ENCODE data around the gene PLVAP.

Gene PLVAP

GRCh38 chr19:17324357-17325114, 52.6 kb downstream of the PLVAP start:
- H3K27me3 Mint-ChIP-seq: no peaks in the 10 kb centered on the region
- H3K9me3 Mint-ChIP-seq: no peaks in the 10 kb centered on the region
- H3K4me1 Mint-ChIP-seq: no peaks in the 10 kb centered on the region
- no peak overlapping the region for H3K27ac Mint-ChIP-seq
- no peaks in the 10 kb centered on the region for H3K36me3 Mint-ChIP-seq
- H3K4me3 Mint-ChIP-seq: no peak overlapping the region

GRCh38 chr19:17323964-17324332, 53.2 kb downstream of the PLVAP start:
- Mint-ChIP-seq H3K27me3 (no peaks in the 10 kb centered on the region), H3K9me3 (no peaks in the 10 kb centered on the region), H3K4me3 (no peak overlapping the region), H3K36me3 (no peaks in the 10 kb centered on the region), H3K27ac (no peak overlapping the region), H3K4me1 (no peaks in the 10 kb centered on the region)

DNA sequence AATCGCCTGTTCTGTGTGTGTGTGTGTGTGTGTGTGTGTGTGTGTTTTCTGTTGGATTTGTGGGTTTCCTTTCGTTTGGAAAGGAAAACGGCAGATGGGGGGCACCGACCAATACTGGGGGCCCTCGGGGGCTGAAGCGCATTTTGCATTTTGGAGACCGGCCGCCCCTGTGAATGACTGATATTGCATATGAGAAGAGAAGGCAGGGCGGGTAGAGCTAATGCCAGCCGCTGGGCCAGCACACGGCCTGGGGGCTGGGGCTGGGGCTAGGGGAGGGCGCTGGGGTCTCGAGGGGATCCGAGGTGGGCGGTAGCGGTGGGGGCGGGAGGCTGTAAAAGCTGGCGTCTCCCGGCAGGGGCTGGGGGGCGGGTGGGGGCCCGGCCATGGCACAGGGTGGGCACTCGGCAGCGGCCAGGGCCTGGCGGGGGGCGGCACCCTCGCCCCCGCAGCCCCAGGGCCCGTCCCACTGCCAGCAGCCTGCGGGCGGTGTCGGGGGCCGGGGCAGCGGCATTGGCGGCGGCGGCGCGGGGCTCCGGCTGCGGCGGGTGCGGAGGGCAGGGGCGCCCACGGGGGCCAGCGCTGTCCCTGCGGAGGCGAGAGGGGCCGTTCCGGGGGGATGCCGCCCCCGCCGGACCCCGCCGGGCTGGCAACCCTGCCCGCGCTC, 53.7 kb downstream of the PLVAP start:
- H3K9me3 Mint-ChIP-seq: no peaks in the 10 kb centered on the region
- no peak overlapping the region for H3K4me3 Mint-ChIP-seq
- H3K4me1 Mint-ChIP-seq: no peaks in the 10 kb centered on the region
- no peaks in the 10 kb centered on the region for H3K27me3 Mint-ChIP-seq
- H3K27ac Mint-ChIP-seq: no peak overlapping the region
- H3K36me3 Mint-ChIP-seq: no peaks in the 10 kb centered on the region

GRCh38 chr19:17322854-17323253, 54.3 kb downstream of the PLVAP start:
- Mint-ChIP-seq H3K4me1 (no peaks in the 10 kb centered on the region), H3K4me3 (no peak overlapping the region), H3K27me3 (no peaks in the 10 kb centered on the region), H3K9me3 (no peaks in the 10 kb centered on the region), H3K36me3 (no peaks in the 10 kb centered on the region), H3K27ac (no peak overlapping the region)

GRCh38 chr19:17321655-17322489, 55.3 kb downstream of the PLVAP start:
- H3K4me1 Mint-ChIP-seq: no peaks in the 10 kb centered on the region
- H3K36me3 Mint-ChIP-seq: no peaks in the 10 kb centered on the region
- no peaks in the 10 kb centered on the region for H3K9me3 Mint-ChIP-seq
- H3K4me3 Mint-ChIP-seq: no peak overlapping the region
- H3K27ac Mint-ChIP-seq: no peak overlapping the region
- H3K27me3 Mint-ChIP-seq: no peaks in the 10 kb centered on the region

GRCh38 chr19:17320435-17320834, 56.7 kb downstream of the PLVAP start:
- Mint-ChIP-seq H3K4me3 (no peak overlapping the region), H3K9me3 (no peaks in the 10 kb centered on the region), H3K27ac (no peak overlapping the region), H3K4me1 (no peaks in the 10 kb centered on the region), H3K27me3 (no peaks in the 10 kb centered on the region), H3K36me3 (peaks cover 2% of the 10 kb centered on the region)

DNA sequence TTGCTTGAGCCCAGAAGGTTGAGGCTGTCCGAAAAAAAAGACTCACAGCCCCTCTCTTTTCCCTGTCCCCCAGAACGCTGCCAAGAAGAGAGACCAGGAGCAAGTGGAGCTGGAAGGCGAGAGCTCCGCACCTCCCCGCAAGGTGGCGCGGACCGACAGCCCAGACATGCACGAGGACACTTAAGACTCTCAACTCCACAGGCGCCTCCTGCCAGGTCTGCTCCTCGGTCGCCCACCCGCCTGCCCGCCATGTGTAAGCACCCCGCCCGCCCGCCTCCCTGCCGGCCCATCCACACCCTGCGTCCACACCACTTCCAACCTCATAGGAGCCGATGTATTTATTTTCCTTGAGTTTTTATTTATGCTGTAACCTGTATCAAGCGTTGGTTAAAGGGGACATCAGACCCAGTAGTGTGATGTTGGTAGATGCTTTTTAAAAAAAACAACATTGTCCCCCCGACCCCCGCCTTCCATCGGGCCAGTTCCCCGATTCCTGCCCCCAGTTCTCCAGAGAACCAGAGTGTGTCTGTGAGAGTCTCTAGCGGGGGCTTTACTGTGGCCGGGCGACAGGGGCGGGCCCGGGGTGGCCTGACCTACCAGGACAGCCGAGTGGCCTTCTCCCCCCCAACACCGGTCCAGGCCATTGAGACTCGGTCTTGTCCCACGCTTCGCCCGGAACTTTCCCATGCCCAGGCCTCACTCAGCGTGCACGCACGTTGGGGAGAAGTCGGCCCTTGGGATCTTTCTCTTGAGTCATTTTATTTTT, 57.5 kb downstream of the PLVAP start:
- H3K36me3 Mint-ChIP-seq: peaks cover 2% of the 10 kb centered on the region
- H3K4me3 Mint-ChIP-seq: no peak overlapping the region
- no peaks in the 10 kb centered on the region for H3K9me3 Mint-ChIP-seq
- no peak overlapping the region for H3K27ac Mint-ChIP-seq
- no peaks in the 10 kb centered on the region for H3K27me3 Mint-ChIP-seq
- no peaks in the 10 kb centered on the region for H3K4me1 Mint-ChIP-seq

- Mint-ChIP-seq H3K27ac (no peak overlapping the region), H3K4me3 (no peak overlapping the region), H3K36me3 (peaks cover 2% of the 10 kb centered on the region), H3K27me3 (no peaks in the 10 kb centered on the region), H3K4me1 (no peaks in the 10 kb centered on the region), H3K9me3 (no peaks in the 10 kb centered on the region)
Measured at GRCh38 chr19:17318966-17319365, 58.2 kb downstream of the PLVAP start.

- H3K27ac Mint-ChIP-seq: no peak overlapping the region
- H3K4me3 Mint-ChIP-seq: no peak overlapping the region
- H3K9me3 Mint-ChIP-seq: no peaks in the 10 kb centered on the region
- H3K36me3 Mint-ChIP-seq: peaks cover 2% of the 10 kb centered on the region
- H3K4me1 Mint-ChIP-seq: peaks cover 23% of the 10 kb centered on the region
- H3K27me3 Mint-ChIP-seq: no peaks in the 10 kb centered on the region
Measured at GRCh38 chr19:17314007-17314593, 63.0 kb downstream of the PLVAP start.

GRCh38 chr19:17312189-17313113, 64.7 kb downstream of the PLVAP start:
- Mint-ChIP-seq H3K27me3 (no peaks in the 10 kb centered on the region), H3K9me3 (no peaks in the 10 kb centered on the region), H3K4me3 (no peak overlapping the region), H3K36me3 (peaks cover 2% of the 10 kb centered on the region), H3K27ac (no peak overlapping the region), H3K4me1 (peaks cover 33% of the 10 kb centered on the region)

DNA sequence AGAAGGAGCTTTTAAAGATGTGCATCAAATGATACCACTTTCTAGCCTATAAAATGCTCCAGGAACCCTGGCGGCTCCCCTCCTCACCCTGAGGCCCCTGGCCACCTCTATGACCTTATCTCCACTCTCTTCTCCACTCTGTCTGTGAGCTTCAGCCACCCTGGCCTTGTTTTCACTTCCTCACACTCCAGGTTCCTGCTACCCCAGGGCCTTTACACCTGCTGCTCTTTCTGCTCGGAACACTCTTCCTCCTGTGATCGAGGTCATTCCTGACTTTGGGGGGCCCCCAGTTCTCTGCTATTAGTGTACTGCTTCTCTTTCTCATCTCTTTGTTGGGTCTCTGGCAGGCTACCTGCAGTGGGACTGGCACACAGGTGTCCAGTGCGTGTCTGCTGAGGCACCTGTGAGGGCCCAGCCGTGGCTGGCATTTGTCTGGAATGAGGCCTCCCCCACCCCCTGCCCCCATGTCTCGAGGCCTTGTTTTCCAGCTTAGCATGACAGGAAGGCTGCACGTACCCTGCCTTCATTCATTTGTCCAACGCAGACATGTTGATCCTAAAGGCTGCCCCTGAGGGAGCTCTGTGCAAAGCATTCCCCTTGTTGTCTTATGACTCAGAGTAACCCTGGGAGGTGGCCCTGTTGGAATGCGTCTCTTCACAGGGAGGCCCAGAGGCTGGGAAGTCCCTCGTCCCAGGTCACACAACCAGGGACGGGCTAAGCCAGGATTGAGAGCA, 65.5 kb downstream of the PLVAP start:
- Mint-ChIP-seq H3K4me3 (peak overlapping the region; percentile 62), H3K4me1 (peaks cover 35% of the 10 kb centered on the region), H3K36me3 (peaks cover 2% of the 10 kb centered on the region), H3K9me3 (no peaks in the 10 kb centered on the region), H3K27ac (no peak overlapping the region), H3K27me3 (no peaks in the 10 kb centered on the region)

DNA sequence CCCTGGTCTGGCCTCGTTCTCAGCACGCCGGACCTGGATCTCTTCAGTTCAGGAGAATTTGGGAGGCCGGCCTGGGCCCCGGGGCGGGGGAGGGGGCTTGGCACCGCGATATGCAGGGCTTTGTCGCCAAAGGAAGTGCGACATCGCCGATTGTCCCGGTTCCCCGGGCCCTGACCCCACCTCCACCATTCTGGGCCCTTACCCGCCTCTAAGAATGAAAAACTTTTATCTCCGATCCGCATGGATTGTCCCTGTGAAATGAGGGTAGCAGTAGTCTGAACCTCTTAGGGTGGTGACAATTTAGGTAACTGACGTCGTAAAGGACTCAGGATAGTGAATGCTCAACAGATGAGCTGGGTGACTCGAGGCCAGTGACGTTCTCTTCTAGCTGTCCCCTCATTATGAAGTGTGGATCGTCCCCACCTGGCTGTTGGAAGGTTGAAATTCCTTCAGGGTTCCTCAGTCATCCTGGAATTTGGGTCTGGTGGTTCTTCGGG, 67.1 kb downstream of the PLVAP start:
- Mint-ChIP-seq H3K4me3 (peak overlapping the region; percentile 99), H3K27ac (peak overlapping the region; percentile 97), H3K27me3 (no peaks in the 10 kb centered on the region), H3K9me3 (no peaks in the 10 kb centered on the region), H3K36me3 (no peaks in the 10 kb centered on the region), H3K4me1 (peaks cover 43% of the 10 kb centered on the region)

- Mint-ChIP-seq H3K27me3 (no peaks in the 10 kb centered on the region), H3K27ac (peak within 1 kb of the TSS; percentile 97), H3K4me1 (peaks cover 50% of the 10 kb centered on the region), H3K36me3 (no peaks in the 10 kb centered on the region), H3K4me3 (peak within 1 kb of the TSS; percentile 99), H3K9me3 (no peaks in the 10 kb centered on the region)
Measured at GRCh38 chr19:17309198-17309964, 67.8 kb downstream of the PLVAP start, which contains the start of gene DDA1. DDA1 (plus strand) TSS chr19:17309563; CDS start chr19:17309655, 92 bp downstream.

All from activated naive CD4-positive, alpha-beta T cell treated with anti-CD3 and anti-CD28 coated beads, Interleukin-2, amount 50 U/mL, for 24 hours (primary cell).